ENCODE measurements around the gene ALKBH8. TPM values are rescaled to one million over a fixed set of nuclear protein-coding genes. Genes with fewer than 3 reads are reported as not detected.
A peak's percentile ranks its signal among the peaks of the same experiment; 100 is the strongest.

ALKBH8 gene
- total and polyA plus RNA-seq, 2 of the 13 experiments (the other 11 are each of a cell fraction or from before 2014, with no cell fraction given): 2.4 to 9.1 TPM

- no peak for TF ChIP-seq SKIL (CRISPR knock-in tag; IDR thresholded peaks at IDR 0.05; ENCODE audit: borderline replicate concordance)
- TF ChIP-seq ZBTB40 (IDR thresholded peaks at IDR 0.05): no peak
- no peak for TF ChIP-seq ZBTB40 (CRISPR knock-in tag; IDR thresholded peaks at IDR 0.05)
- peak; percentile 68 for TF ChIP-seq STAG1 (CRISPR knock-in tag; IDR thresholded peaks at IDR 0.05)
- TF ChIP-seq FOXA3 (CRISPR knock-in tag; IDR thresholded peaks at IDR 0.05): no peak
- no peak for TF ChIP-seq ZBTB34 (CRISPR knock-in tag; IDR thresholded peaks at IDR 0.05)
- TF ChIP-seq NCOA2 (CRISPR knock-in tag; IDR thresholded peaks at IDR 0.05): no peak
- no peak for TF ChIP-seq ZNF746 (CRISPR knock-in tag; IDR thresholded peaks at IDR 0.05)
- peak; percentile 21; the same call in 1 of the 2 replicates for TF ChIP-seq RAD21 (CRISPR knock-in tag; IDR thresholded peaks at IDR 0.05)
- no peak for TF ChIP-seq IRF1 (CRISPR knock-in tag; IDR thresholded peaks at IDR 0.05; ENCODE audit: low read depth)
- no peak for TF ChIP-seq NR2F2 (IDR thresholded peaks at IDR 0.05; ENCODE audit: borderline replicate concordance, low read depth)
- no peak for TF ChIP-seq CREBL2 (CRISPR knock-in tag; IDR thresholded peaks at IDR 0.05; ENCODE audit: borderline replicate concordance)
- TF ChIP-seq SIN3A (IDR thresholded peaks at IDR 0.05; ENCODE audit: borderline replicate concordance, low read depth, low read length): no peak
- TF ChIP-seq FOSL2 (CRISPR knock-in tag; IDR thresholded peaks at IDR 0.05): no peak; the same call in 1 of the 2 replicates
- TF ChIP-seq HNRNPH1 (optimal IDR thresholded peaks at IDR 0.05; ENCODE audit: low read depth, low read length): no peak
- no peak for TF ChIP-seq TBP (CRISPR knock-in tag; IDR thresholded peaks at IDR 0.05)
- TF ChIP-seq THAP11 (CRISPR knock-in tag; IDR thresholded peaks at IDR 0.05): peak; percentile 51
- no peak for TF ChIP-seq ZNF546 (CRISPR knock-in tag; conservative IDR thresholded peaks at IDR 0.05)
These were observed 1.8 kb downstream of the ALKBH8 start (continued) for GRCh38 chr11:107563702-107564101.
